Inflammatory macrophage (primary cell): Measurements from ENCODE around the gene ST6GAL1.

Experiments used
- DNase-seq, 2 donors: peaks; one replicate each; pipeline ENCODE4 v3.0.0-alpha.2; 2020 to 2022

The ST6GAL1 gene

GRCh38 chr3:187024536-187025226, 94.4 kb downstream of the ST6GAL1 start:
- peak; percentile 55 to 70 for DNase-seq

- no peak for DNase-seq
These were observed 94.9 kb downstream of the ST6GAL1 start for GRCh38 chr3:187025254-187025655.

- DNase-seq: peak in 1 of 2 donors; percentile 11
These were observed 95.5 kb downstream of the ST6GAL1 start for GRCh38 chr3:187025656-187026316.

- no peak for DNase-seq
These were observed 96.0 kb downstream of the ST6GAL1 start for GRCh38 chr3:187026317-187026670.

- peak; percentile 69 to 78 for DNase-seq
These were observed 97.4 kb downstream of the ST6GAL1 start for GRCh38 chr3:187027531-187028278.

GRCh38 chr3:187031934-187032333, 101.6 kb downstream of the ST6GAL1 start:
- no peak for DNase-seq

- no peak for DNase-seq
These were observed 106.1 kb downstream of the ST6GAL1 start for GRCh38 chr3:187036394-187036793.

GRCh38 chr3:187039100-187039722, 108.9 kb downstream of the ST6GAL1 start:
- DNase-seq: no peak

GRCh38 chr3:187039723-187040414, 109.5 kb downstream of the ST6GAL1 start:
- no peak for DNase-seq

- DNase-seq: no peak
These were observed 110.4 kb downstream of the ST6GAL1 start for GRCh38 chr3:187040516-187041361.

- DNase-seq: peak; percentile 62 to 70
These were observed 111.3 kb downstream of the ST6GAL1 start for GRCh38 chr3:187041362-187042307.

GRCh38 chr3:187042346-187042745, 112.0 kb downstream of the ST6GAL1 start:
- DNase-seq: no peak

GRCh38 chr3:187042874-187043458, 112.6 kb downstream of the ST6GAL1 start:
- DNase-seq: no peak

GRCh38 chr3:187044206-187044605, 113.9 kb downstream of the ST6GAL1 start:
- peak; percentile 39 to 51 for DNase-seq

GRCh38 chr3:187044867-187045552, 114.7 kb downstream of the ST6GAL1 start:
- DNase-seq: peak in 1 of 2 donors; percentile 25

- DNase-seq: no peak
These were observed 115.7 kb downstream of the ST6GAL1 start for GRCh38 chr3:187046033-187046432.

GRCh38 chr3:187049462-187050101, 119.3 kb downstream of the ST6GAL1 start:
- DNase-seq: no peak

GRCh38 chr3:187051066-187051465, 120.7 kb downstream of the ST6GAL1 start:
- no peak for DNase-seq
